Measurements from ENCODE around the gene PSMC3IP.
"Not testable (repeated sequence)": the region's sequence is repeated elsewhere in the genome, so short reads cannot be mapped to it uniquely, and the experiment has no call there.

Gene PSMC3IP

GRCh38 chr17:42577532-42578281 is at the start of gene PSMC3IP:
TSS of gene PSMC3IP (minus strand) at chr17:42577729. CDS start at chr17:42577686, 43 bp downstream.
- H3K4me3 ChIP-seq (ENCODE audit: control insufficient read depth, low read depth, low read length) = peak within 1 kb of the TSS; percentile 93
- peak; percentile 92 for DNase-seq (ENCODE audit: low read depth)
- peak; percentile 23 for TF ChIP-seq CTCF (conservative IDR thresholded peaks at IDR 0.05; ENCODE audit: control insufficient read depth, insufficient read depth, low read depth, low read length)

GRCh38 chr17:42623732-42624596 is 46.4 kb upstream of the PSMC3IP start:
- H3K4me3 ChIP-seq (ENCODE audit: control insufficient read depth, low read depth, low read length) = no peak overlapping the region
- peak; percentile 4 for TF ChIP-seq CTCF (conservative IDR thresholded peaks at IDR 0.05; ENCODE audit: control insufficient read depth, insufficient read depth, low read depth, low read length)
- DNase-seq (ENCODE audit: low read depth) = peak; percentile 51

GRCh38 chr17:42623271-42623670 is 45.7 kb upstream of the PSMC3IP start:
- H3K4me3 ChIP-seq (ENCODE audit: control insufficient read depth, low read depth, low read length) = no peak overlapping the region
- TF ChIP-seq CTCF (conservative IDR thresholded peaks at IDR 0.05; ENCODE audit: control insufficient read depth, insufficient read depth, low read depth, low read length) = no peak
- DNase-seq (ENCODE audit: low read depth) = no peak

- H3K4me3 ChIP-seq (ENCODE audit: control insufficient read depth, low read depth, low read length); DNase-seq (ENCODE audit: low read depth): not testable (repeated sequence)
Measured at GRCh38 chr17:42621987-42622386, 44.5 kb upstream of the PSMC3IP start.

GRCh38 chr17:42618442-42619150 is 41.1 kb upstream of the PSMC3IP start:
- no peak for TF ChIP-seq CTCF (conservative IDR thresholded peaks at IDR 0.05; ENCODE audit: control insufficient read depth, insufficient read depth, low read depth, low read length)
- peak; percentile 12 for DNase-seq (ENCODE audit: low read depth)
- no peak overlapping the region for H3K4me3 ChIP-seq (ENCODE audit: control insufficient read depth, low read depth, low read length)

GRCh38 chr17:42617956-42618431 is 40.5 kb upstream of the PSMC3IP start:
- no peak for TF ChIP-seq CTCF (conservative IDR thresholded peaks at IDR 0.05; ENCODE audit: control insufficient read depth, insufficient read depth, low read depth, low read length)
- no peak overlapping the region for H3K4me3 ChIP-seq (ENCODE audit: control insufficient read depth, low read depth, low read length)
- no peak for DNase-seq (ENCODE audit: low read depth)

All from fibroblast of mammary gland (primary cell).